VCaP (cell line): Measurements from ENCODE around the gene TRMT1.

Source experiments
- H3K27ac ChIP-seq: fragments of 450-650 bp; 2 replicates; pipeline ENCODE4 v1.5.1; 2017
- TF ChIP-seq, protein P1 (sequence below): fragments of 450-650 bp; conservative IDR thresholded peaks from 2 replicates; pipeline ENCODE4 v1.5.1; 2017; ENCODE audit warnings: mild to moderate bottlenecking, moderate library complexity

Gene TRMT1

DNA sequence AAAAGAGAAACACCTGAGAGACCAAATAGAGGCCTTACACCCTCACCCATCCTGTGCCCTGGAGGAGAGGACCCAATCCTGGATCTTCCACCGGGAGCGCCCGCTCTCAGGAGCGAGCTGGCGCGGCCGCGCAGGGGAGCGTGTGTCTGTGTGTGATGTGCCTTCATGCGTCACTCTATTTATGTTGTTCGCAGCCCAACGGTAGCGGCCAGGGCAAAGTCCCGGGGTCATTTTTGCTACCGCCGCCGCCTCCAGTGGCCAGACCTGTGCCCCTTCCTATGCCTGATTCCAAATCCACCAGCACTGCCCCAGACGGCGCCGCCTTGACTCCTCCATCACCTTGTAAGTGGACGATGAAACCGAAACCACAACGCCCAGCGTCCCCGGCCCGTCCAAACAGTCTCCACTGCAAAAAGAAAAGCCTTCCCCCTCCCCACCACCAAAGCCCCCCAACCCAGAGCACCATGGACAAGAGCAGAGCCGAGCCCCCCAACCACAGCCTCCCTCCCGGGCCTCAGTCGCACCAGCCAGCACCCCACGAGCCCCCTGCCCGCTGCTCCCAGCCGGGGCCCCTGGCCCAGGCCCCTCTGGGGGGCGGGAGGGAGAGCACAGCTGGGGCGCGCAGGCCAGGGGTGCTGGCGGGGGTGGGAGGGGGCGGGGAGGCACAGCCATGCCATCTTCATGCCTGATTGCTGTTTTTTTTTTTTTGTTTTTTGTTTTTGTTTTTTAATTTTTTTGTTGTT lies 28.6 kb downstream of the TRMT1 start:
- H3K27ac ChIP-seq = no peak overlapping the region
- TF ChIP-seq, protein P1, sequence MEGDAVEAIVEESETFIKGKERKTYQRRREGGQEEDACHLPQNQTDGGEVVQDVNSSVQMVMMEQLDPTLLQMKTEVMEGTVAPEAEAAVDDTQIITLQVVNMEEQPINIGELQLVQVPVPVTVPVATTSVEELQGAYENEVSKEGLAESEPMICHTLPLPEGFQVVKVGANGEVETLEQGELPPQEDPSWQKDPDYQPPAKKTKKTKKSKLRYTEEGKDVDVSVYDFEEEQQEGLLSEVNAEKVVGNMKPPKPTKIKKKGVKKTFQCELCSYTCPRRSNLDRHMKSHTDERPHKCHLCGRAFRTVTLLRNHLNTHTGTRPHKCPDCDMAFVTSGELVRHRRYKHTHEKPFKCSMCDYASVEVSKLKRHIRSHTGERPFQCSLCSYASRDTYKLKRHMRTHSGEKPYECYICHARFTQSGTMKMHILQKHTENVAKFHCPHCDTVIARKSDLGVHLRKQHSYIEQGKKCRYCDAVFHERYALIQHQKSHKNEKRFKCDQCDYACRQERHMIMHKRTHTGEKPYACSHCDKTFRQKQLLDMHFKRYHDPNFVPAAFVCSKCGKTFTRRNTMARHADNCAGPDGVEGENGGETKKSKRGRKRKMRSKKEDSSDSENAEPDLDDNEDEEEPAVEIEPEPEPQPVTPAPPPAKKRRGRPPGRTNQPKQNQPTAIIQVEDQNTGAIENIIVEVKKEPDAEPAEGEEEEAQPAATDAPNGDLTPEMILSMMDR = no peak

DNA sequence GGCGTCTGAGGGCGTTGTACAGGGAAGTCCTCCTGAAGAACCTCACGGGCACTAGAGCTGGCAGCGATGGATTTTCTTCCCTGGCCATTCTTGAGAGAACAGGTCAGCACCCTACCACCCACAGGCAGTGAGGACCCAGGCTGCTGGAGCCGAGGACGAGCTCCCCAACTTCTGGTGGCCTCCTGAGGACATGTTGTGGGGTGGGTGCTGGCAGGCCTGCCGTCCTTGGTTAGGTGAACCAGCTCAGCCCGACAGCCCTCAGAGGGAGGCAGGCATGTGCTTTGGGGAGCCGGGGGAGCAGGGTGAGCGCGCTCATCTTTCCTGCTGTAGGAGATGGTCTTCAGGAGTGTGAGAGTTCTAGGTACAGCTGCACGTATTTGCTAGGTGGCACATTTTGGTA lies 29.2 kb downstream of the TRMT1 start:
- H3K27ac ChIP-seq = no peak overlapping the region

DNA sequence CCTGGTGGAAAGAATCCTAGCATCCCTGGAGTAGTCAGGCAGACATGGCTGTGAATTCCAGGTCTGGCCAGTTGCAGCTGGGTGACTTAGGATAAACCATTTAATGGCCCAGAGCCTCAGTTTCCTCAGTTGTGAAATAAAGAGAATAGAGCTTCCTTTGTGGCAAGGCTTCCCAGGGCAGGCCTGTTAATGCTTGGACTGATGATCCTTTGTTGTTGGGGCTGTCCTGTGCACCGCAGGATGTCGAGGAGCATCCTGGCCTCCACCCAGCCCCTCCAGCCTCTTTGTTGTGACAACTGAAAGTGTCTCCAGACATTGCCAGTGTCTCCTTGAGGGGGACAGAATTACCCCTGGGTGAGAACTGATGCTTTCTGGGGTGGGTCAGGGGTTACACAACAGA lies 30.2 kb downstream of the TRMT1 start:
- no peak overlapping the region for H3K27ac ChIP-seq
- TF ChIP-seq, protein P1 = no peak

More for the DNA sequence above, 29.2 kb downstream of the TRMT1 start:
- TF ChIP-seq, protein P1 = no peak

DNA sequence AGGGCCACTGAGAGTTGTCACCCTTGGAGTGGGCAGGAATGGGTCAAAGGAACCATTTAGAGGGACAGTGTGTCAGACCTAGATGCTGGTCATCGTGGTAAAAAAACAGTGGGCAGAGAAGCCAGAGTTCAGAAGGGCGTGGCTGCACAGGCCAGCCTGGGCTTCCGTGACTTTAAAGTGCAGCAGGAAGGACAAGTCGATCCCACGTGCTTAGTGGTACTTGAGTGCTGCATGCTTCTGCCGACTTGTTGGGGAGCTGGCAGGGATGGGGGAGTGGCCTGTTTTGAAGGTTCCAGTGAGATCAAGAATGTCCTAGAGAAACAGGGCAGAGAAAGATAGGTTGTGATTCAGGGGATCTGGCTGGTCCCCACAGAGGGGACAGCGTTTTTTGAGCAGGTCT lies 30.9 kb downstream of the TRMT1 start:
- H3K27ac ChIP-seq = no peak overlapping the region
- TF ChIP-seq, protein P1 = no peak

DNA sequence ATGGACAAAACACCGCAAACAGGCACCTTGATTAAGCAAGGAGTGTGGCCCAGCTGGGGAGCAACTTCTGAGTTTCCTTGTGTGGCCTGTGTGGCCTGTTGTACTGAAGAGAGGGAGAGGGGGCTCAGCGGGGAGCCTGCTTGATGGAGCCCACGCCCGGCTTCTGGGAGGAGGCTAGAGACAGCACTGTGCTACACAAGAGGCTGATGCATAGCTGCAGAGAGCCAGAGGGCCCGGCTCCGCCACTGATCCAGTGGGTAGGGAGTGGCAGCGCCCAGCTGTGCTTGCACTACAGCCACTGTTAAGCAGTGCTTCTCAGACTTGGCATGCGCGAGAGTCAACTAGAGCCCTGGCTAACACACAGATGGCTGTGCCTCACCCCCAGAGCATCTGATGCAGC lies 32.9 kb downstream of the TRMT1 start:
- H3K27ac ChIP-seq = no peak overlapping the region
- TF ChIP-seq, protein P1 = no peak

DNA sequence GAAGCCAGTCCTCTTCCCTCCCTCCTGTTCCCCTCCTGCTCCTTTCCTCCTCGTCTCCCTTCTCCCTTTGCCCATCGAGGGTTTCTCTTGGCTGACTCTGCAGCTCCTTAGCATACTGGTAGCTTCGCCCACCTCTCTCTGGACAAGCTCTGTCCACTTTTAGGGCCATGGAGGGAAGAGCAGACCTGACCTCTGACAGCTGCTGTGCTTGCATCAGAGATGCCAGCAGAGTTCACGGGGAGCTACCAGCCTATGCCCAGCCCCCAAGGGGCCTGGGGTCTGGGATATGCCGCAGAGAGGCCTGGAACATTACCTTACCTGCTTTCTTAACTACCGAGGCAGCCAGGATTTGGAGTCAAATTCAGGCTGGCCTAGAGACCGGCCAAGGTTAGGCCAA lies 33.5 kb downstream of the TRMT1 start:
- no peak overlapping the region for H3K27ac ChIP-seq
- TF ChIP-seq, protein P1 = no peak

DNA sequence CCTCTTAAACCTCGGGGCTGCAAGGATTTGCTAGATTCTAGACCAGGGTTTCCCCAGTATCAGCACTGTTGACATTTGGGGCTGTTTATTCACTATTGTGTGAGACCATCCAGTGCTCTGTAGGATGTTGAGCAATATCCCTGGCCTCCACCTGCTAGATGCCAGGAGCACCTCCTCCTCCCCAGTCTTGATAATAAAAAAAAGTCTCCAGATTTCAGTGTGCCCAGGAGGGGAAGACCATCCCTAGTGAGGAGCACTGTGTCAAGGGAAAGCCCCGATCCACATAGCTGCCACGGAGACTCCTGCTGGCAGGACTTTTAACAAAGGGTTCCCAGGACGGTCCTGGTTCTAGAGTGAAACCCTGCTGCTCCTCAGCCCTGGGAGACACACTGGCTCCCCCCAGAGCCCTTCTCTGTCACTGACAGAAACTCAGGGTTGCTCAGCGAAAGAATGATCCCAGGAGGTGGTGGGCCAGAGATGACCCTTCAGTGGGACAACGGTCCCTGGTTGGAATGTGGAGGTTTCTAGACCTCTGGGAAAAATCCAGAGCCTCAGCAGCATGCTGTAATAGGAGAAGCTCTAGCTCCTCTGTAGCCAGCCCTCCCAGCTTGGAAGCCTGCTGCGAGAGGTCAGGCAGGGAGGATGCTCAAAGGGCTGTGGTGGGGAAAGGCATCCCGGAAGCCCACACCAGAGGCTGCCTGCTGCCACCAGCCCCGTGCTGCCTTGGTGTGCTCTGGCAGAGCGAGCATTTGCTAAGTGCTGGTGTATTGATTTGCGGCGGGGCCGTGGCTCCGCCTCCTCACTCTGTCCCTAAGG lies 34.1 kb downstream of the TRMT1 start:
- TF ChIP-seq, protein P1 = no peak
- H3K27ac ChIP-seq = no peak overlapping the region
